MM.1S (cell line): Measurements from ENCODE around the gene EHBP1.

ENCODE experiments used
- DNase-seq: peaks from one replicate; pipeline ENCODE4 v3.0.0-alpha.2; 2015
- H2AFZ ChIP-seq: fragments of 300-600 bp; sonication (generic); 2 replicates; pipeline ENCODE4 v1.6.0; 2016; ENCODE audit warnings: antibody characterized with exemption, low read length
- H3F3A ChIP-seq: fragments of 300-600 bp; sonication (generic); 2 replicates; pipeline ENCODE4 v1.6.1; 2016; ENCODE audit warnings: mild to moderate bottlenecking, antibody characterized with exemption, low read length, moderate library complexity, mixed read lengths; ENCODE audit not compliant: insufficient read depth
- H3K27ac ChIP-seq: fragments of 300-600 bp; sonication (generic); 2 replicates; pipeline ENCODE4 v1.5.1; 2016; ENCODE audit warnings: mild to moderate bottlenecking, low read length
- H3K27me3 ChIP-seq: fragments of 300-600 bp; sonication (generic); replicated peaks from 2 replicates; pipeline ENCODE4 v1.6.0; 2016; ENCODE audit warnings: low read length; ENCODE audit not compliant: insufficient read depth
- H3K36me3 ChIP-seq: fragments of 300-600 bp; sonication (generic); replicated peaks from 2 replicates; pipeline ENCODE4 v1.6.1; 2016; ENCODE audit warnings: mild to moderate bottlenecking, low read length, mixed read lengths; ENCODE audit not compliant: insufficient read depth
- H3K4me1 ChIP-seq: fragments of 300-600 bp; sonication (generic); 2 replicates; pipeline ENCODE4 v1.6.1; 2016; ENCODE audit warnings: low read length, mixed read lengths
- H3K4me2 ChIP-seq: fragments of 300-600 bp; sonication (generic); 2 replicates; pipeline ENCODE4 v1.6.0; 2016; ENCODE audit warnings: low read depth, low read length
- H3K4me3 ChIP-seq: fragments of 300-600 bp; sonication (generic); 2 replicates; pipeline ENCODE4 v1.5.1; 2016; ENCODE audit warnings: low read length, mixed read lengths
- H3K79me2 ChIP-seq: fragments of 300-600 bp; sonication (generic); 2 replicates; pipeline ENCODE4 v1.6.1; 2016; ENCODE audit warnings: mixed run types, low read length, mixed read lengths
- H3K9ac ChIP-seq: fragments of 300-600 bp; sonication (generic); 2 replicates; pipeline ENCODE4 v1.6.1; 2016; ENCODE audit warnings: low read length, mixed read lengths
- H3K9me2 ChIP-seq: fragments of 300-600 bp; sonication (generic); replicated peaks from 2 replicates; pipeline ENCODE4 v1.6.1; 2016; ENCODE audit warnings: mild to moderate bottlenecking, low read length, mixed read lengths; ENCODE audit not compliant: insufficient read depth
- H3K9me3 ChIP-seq: fragments of 300-600 bp; sonication (generic); replicated peaks from 2 replicates; pipeline ENCODE4 v1.6.1; 2016; ENCODE audit warnings: mild to moderate bottlenecking, low read length, mixed read lengths; ENCODE audit not compliant: insufficient read depth
- H4K20me1 ChIP-seq: fragments of 300-600 bp; sonication (generic); 2 replicates; pipeline ENCODE4 v1.6.1; 2016; ENCODE audit warnings: mild to moderate bottlenecking, low read length, moderate library complexity, mixed read lengths; ENCODE audit not compliant: insufficient read depth
- CTCF ChIP-seq: fragments of 300-600 bp; sonication (generic); IDR thresholded peaks from 2 replicates; pipeline ENCODE4 v1.5.1; 2016; ENCODE audit warnings: antibody characterized with exemption, low read length, mixed read lengths
- EZH2 ChIP-seq: fragments of 300-600 bp; sonication (generic); optimal IDR thresholded peaks from 2 replicates; pipeline ENCODE3; 2017; ENCODE audit warnings: low read depth, mild to moderate bottlenecking, antibody characterized with exemption, low read length, mixed read lengths
- EZH2phosphoT487 ChIP-seq: fragments of 300-600 bp; sonication (generic); IDR thresholded peaks from 2 replicates; pipeline ENCODE4 v1.6.1; 2018; ENCODE audit warnings: antibody characterized with exemption, low read length

Gene EHBP1

GRCh38 chr2:63035660-63036059 lies 330.1 kb downstream of the EHBP1 start:
- Histone ChIP-seq H3K9ac (no peak overlapping the region), H4K20me1 (no peaks in the 10 kb centered on the region), H3K4me1 (no peaks in the 10 kb centered on the region), H3K27ac (no peak overlapping the region), H3K27me3 (no peaks in the 10 kb centered on the region), H3K36me3 (no peaks in the 10 kb centered on the region), H3K79me2 (no peaks in the 10 kb centered on the region), H3K9me3 (no peaks in the 10 kb centered on the region), H3K9me2 (no peaks in the 10 kb centered on the region), H3K4me2 (no peak overlapping the region), H2AFZ (no peak overlapping the region), H3F3A (no peaks in the 10 kb centered on the region), H3K4me3 (no peak overlapping the region)
- TF ChIP-seq EZH2 (no peak), EZH2phosphoT487 (no peak), CTCF (no peak)
- DNase-seq = no peak

- H3K4me1 ChIP-seq = no peaks in the 10 kb centered on the region
- no peak overlapping the region for H3K9ac ChIP-seq
- no peak overlapping the region for H3K4me2 ChIP-seq
- no peak for DNase-seq
- H3K4me3 ChIP-seq = no peak overlapping the region
- no peaks in the 10 kb centered on the region for H3K79me2 ChIP-seq
- no peaks in the 10 kb centered on the region for H3F3A ChIP-seq
- no peaks in the 10 kb centered on the region for H3K27me3 ChIP-seq
- no peak overlapping the region for H2AFZ ChIP-seq
- H3K9me3 ChIP-seq = no peaks in the 10 kb centered on the region
- H3K27ac ChIP-seq = no peak overlapping the region
- H3K36me3 ChIP-seq = no peaks in the 10 kb centered on the region
- no peaks in the 10 kb centered on the region for H4K20me1 ChIP-seq
- TF ChIP-seq EZH2 (no peak), CTCF (no peak), EZH2phosphoT487 (no peak)
- H3K9me2 ChIP-seq = no peaks in the 10 kb centered on the region
Measured at GRCh38 chr2:63038034-63038433, 332.5 kb downstream of the EHBP1 start.

- TF ChIP-seq EZH2 = no peak
- TF ChIP-seq CTCF = no peak
- TF ChIP-seq EZH2phosphoT487 = no peak
- H3K4me2 ChIP-seq = no peak overlapping the region
- no peaks in the 10 kb centered on the region for H3K4me1 ChIP-seq
- no peak overlapping the region for H3K9ac ChIP-seq
- H3K27me3 ChIP-seq = no peaks in the 10 kb centered on the region
- DNase-seq = no peak
- no peaks in the 10 kb centered on the region for H3F3A ChIP-seq
- no peaks in the 10 kb centered on the region for H3K9me3 ChIP-seq
- H3K79me2 ChIP-seq = no peaks in the 10 kb centered on the region
- H3K4me3 ChIP-seq = no peak overlapping the region
- no peak overlapping the region for H2AFZ ChIP-seq
- H3K9me2 ChIP-seq = no peaks in the 10 kb centered on the region
- H4K20me1 ChIP-seq = no peaks in the 10 kb centered on the region
- H3K27ac ChIP-seq = no peak overlapping the region
- H3K36me3 ChIP-seq = no peaks in the 10 kb centered on the region
Measured at GRCh38 chr2:63040586-63040985, 335.1 kb downstream of the EHBP1 start.
